ENCODE measurements around the gene HSPA2. TPM values are rescaled to one million over a fixed set of nuclear protein-coding genes. Genes with fewer than 3 reads are reported as not detected.

HSPA2 gene
- total RNA-seq, 1 experiment from 2014 or later: 16.5 TPM

GRCh38 chr14:64506721-64507120, 33.8 kb upstream of the HSPA2 start:
- peaks cover 6% of the 10 kb centered on the region; the same call in 1 of the 2 replicates for H3K36me3 ChIP-seq (ENCODE audit: low read depth, low read length)
- no peak overlapping the region for H2AFZ ChIP-seq (ENCODE audit: low read length)
- H3K27ac ChIP-seq (ENCODE audit: low read length): peak overlapping the region; percentile 48
- CTCF ChIA-PET: no interaction called here
- H3K9me3 ChIP-seq (ENCODE audit: low read length): no peaks in the 10 kb centered on the region
- peak overlapping the region; percentile 97 for H3K4me2 ChIP-seq (ENCODE audit: low read length)
- POLR2A ChIA-PET (ENCODE audit: unreplicated experiment): no interaction called here
- intact Hi-C loops (cut with micrococcal nuclease): loop anchor here (2.0 to 10.0 kb wide), 2 partner anchors 14 to 162 kb away; no protein-coding TSS in a partner anchor
- H3K9ac ChIP-seq (ENCODE audit: low read length): peak overlapping the region; percentile 23
- H3K4me1 ChIP-seq (ENCODE audit: insufficient read depth, low read length): peaks cover 47% of the 10 kb centered on the region
- H3K27me3 ChIP-seq (ENCODE audit: low read length): no peaks in the 10 kb centered on the region
- H3K9me2 ChIP-seq (replicated peaks; ENCODE audit: low read length): no peaks in the 10 kb centered on the region
- no peak for TF ChIP-seq EZH2 (IDR thresholded peaks at IDR 0.05; ENCODE audit: low read length, unreplicated experiment)
- TF ChIP-seq, protein P1, sequence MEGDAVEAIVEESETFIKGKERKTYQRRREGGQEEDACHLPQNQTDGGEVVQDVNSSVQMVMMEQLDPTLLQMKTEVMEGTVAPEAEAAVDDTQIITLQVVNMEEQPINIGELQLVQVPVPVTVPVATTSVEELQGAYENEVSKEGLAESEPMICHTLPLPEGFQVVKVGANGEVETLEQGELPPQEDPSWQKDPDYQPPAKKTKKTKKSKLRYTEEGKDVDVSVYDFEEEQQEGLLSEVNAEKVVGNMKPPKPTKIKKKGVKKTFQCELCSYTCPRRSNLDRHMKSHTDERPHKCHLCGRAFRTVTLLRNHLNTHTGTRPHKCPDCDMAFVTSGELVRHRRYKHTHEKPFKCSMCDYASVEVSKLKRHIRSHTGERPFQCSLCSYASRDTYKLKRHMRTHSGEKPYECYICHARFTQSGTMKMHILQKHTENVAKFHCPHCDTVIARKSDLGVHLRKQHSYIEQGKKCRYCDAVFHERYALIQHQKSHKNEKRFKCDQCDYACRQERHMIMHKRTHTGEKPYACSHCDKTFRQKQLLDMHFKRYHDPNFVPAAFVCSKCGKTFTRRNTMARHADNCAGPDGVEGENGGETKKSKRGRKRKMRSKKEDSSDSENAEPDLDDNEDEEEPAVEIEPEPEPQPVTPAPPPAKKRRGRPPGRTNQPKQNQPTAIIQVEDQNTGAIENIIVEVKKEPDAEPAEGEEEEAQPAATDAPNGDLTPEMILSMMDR (conservative IDR thresholded peaks at IDR 0.05; ENCODE audit: low read depth, low read length): no peak
- TF ChIP-seq EZH2phosphoT487 (IDR thresholded peaks at IDR 0.05; ENCODE audit: borderline replicate concordance, low read length): no peak
- peak overlapping the region; percentile 82 for H3K4me3 ChIP-seq (ENCODE audit: low read length)
- ATAC-seq (no peak), DNase-seq (no peak)
- peaks cover 88% of the 10 kb centered on the region for H3K79me2 ChIP-seq (ENCODE audit: low read length)
- BruUV-seq (replicated peaks): no TSS peak
- H3F3A ChIP-seq (ENCODE audit: low read length, unreplicated experiment): peaks cover 2% of the 10 kb centered on the region
- H4K20me1 ChIP-seq (ENCODE audit: low read length): peaks cover 56% of the 10 kb centered on the region

DNA sequence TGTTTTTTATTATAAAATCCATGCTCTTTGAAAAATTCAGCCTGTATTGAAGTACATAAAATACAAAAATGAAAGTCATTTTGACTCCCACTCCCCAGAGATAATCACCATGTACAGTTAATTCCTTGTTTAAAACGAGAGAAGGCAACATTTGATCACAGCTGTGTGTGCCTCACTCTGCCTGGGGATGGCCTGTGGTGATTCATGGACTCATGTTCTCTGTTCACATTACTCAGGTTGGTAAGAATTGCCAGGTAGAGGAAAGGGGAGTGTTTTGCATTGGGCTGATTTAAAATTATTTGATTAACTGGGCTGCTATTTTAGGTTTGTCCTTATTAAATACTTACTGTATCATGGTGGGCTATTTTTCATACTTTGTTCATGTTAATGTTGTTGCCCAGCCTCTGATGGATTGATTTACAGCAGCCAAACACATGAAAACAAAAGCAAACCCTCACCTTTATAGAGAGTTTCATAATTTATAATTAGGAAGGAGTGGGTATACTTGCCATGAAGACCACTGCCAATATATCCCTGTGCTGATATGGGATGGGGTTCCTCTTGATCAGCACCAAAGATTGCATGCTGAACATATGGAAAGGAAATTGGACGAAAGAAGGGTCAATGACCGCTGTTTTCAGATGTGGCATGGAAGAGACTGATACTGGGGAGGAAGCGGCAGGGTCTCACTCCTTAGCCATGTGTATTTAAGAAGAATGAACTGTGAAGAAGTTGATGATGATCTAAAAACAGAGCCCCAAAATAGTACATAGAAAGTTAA, 33.0 kb upstream of the HSPA2 start:
- Histone ChIP-seq H3K27ac (ENCODE audit: low read length) (peak overlapping the region; percentile 48), H2AFZ (ENCODE audit: low read length) (no peak overlapping the region), H3K4me3 (ENCODE audit: low read length) (peak overlapping the region; percentile 82), H3K9me3 (ENCODE audit: low read length) (no peaks in the 10 kb centered on the region), H3K27me3 (ENCODE audit: low read length) (no peaks in the 10 kb centered on the region), H3F3A (ENCODE audit: low read length, unreplicated experiment) (no peaks in the 10 kb centered on the region), H3K36me3 (ENCODE audit: low read depth, low read length) (peaks cover 8% of the 10 kb centered on the region; the same call in 1 of the 2 replicates), H3K79me2 (ENCODE audit: low read length) (peaks cover 88% of the 10 kb centered on the region), H3K4me1 (ENCODE audit: insufficient read depth, low read length) (peaks cover 38% of the 10 kb centered on the region), H4K20me1 (ENCODE audit: low read length) (peaks cover 64% of the 10 kb centered on the region), H3K9ac (ENCODE audit: low read length) (peak overlapping the region; percentile 23), H3K4me2 (ENCODE audit: low read length) (peak overlapping the region; percentile 97), H3K9me2 (replicated peaks; ENCODE audit: low read length) (no peaks in the 10 kb centered on the region)
- TF ChIP-seq EZH2 (IDR thresholded peaks at IDR 0.05; ENCODE audit: low read length, unreplicated experiment) (no peak), EZH2phosphoT487 (IDR thresholded peaks at IDR 0.05; ENCODE audit: borderline replicate concordance, low read length) (no peak)
- TF ChIP-seq, protein P1 (conservative IDR thresholded peaks at IDR 0.05; ENCODE audit: low read depth, low read length): no peak
- peak; percentile 75 for DNase-seq
- intact Hi-C loops (cut with micrococcal nuclease): loop anchor here (2.0 to 10.0 kb wide), 2 partner anchors 13 to 163 kb away; no protein-coding TSS in a partner anchor
- POLR2A ChIA-PET (ENCODE audit: unreplicated experiment): no interaction called here
- CTCF ChIA-PET: no interaction called here
- no TSS peak for BruUV-seq (replicated peaks)
- ATAC-seq: peak; percentile 4

Measured in PC-3 (cell line).